ENCODE results near the gene THAP10.
"Not testable (repeated sequence)": the region's sequence is repeated elsewhere in the genome, so short reads cannot be mapped to it uniquely, and the experiment has no call there.

The THAP10 gene

GRCh38 chr15:70859998-70860397 lies 32.2 kb downstream of the THAP10 start:
- Histone ChIP-seq H3K4me3 (ENCODE audit: low read depth, low read length) (no peak overlapping the region), H3K9me3 (ENCODE audit: control insufficient read depth, insufficient read depth, low read depth, low read length) (no peaks in the 10 kb centered on the region), H3K27ac (ENCODE audit: extremely low read depth, low read depth, low read length) (no peak overlapping the region), H3K4me1 (ENCODE audit: control insufficient read depth, insufficient read depth, low read length) (no peaks in the 10 kb centered on the region; the same call in 1 of the 2 replicates), H3K36me3 (ENCODE audit: control insufficient read depth in 2 of 2, insufficient read depth in 1 of 2, low read length in 2 of 2) (no peaks in the 10 kb centered on the region)
- CTCF ChIA-PET = interaction anchor here (0.6 to 2.0 kb wide), 4 partner anchors 10 to 92 kb away, joined by 3 to 11 read pairs (median 6); no protein-coding TSS in a partner anchor
- POLR2A ChIA-PET = no interaction called here
- TF ChIP-seq ZBTB6 (tag by site-specific recombination; IDR thresholded peaks at IDR 0.05) = 0 out of 2 replicates have a peak, but pooled peaks have one; percentile 40
- no peak for TF ChIP-seq ZNF274 (IDR thresholded peaks at IDR 0.05; ENCODE audit: low read length)
- no peak for TF ChIP-seq ZNF274 (tag by site-specific recombination; IDR thresholded peaks at IDR 0.05; ENCODE audit: borderline replicate concordance)

GRCh38 chr15:70859322-70859908 lies 32.8 kb downstream of the THAP10 start:
- ChIA-PET POLR2A (no interaction called here), CTCF (interaction anchor here (0.6 to 2.0 kb wide), 5 partner anchors 9 to 91 kb away, joined by 3 to 11 read pairs (median 6); no protein-coding TSS in a partner anchor)
- H3K4me1 ChIP-seq (ENCODE audit: control insufficient read depth, insufficient read depth, low read length) = peaks cover 3% of the 10 kb centered on the region
- no peak for TF ChIP-seq ZNF266 (tag by site-specific recombination; IDR thresholded peaks at IDR 0.05; ENCODE audit: low read depth)
- TF ChIP-seq SP3 (tag by site-specific recombination; IDR thresholded peaks at IDR 0.05) = no peak
- no peak for TF ChIP-seq GLIS1 (tag by site-specific recombination; IDR thresholded peaks at IDR 0.05)
- no peak for TF ChIP-seq ZNF785 (tag by site-specific recombination; IDR thresholded peaks at IDR 0.05)
- TF ChIP-seq ZNF707 (tag by site-specific recombination; IDR thresholded peaks at IDR 0.05) = no peak
- no peak for TF ChIP-seq WT1 (tag by site-specific recombination; IDR thresholded peaks at IDR 0.05)
- TF ChIP-seq SCRT1 (tag by site-specific recombination; IDR thresholded peaks at IDR 0.05; ENCODE audit: borderline replicate concordance) = no peak
- TF ChIP-seq EGR2 (tag by site-specific recombination; IDR thresholded peaks at IDR 0.05; ENCODE audit: low read depth) = no peak
- TF ChIP-seq ZNF324 (tag by site-specific recombination; IDR thresholded peaks at IDR 0.05) = no peak
- no peaks in the 10 kb centered on the region for H3K9me3 ChIP-seq (ENCODE audit: control insufficient read depth, insufficient read depth, low read depth, low read length)
- H3K27ac ChIP-seq (ENCODE audit: extremely low read depth, low read depth, low read length) = no peak overlapping the region
- no peaks in the 10 kb centered on the region for H3K36me3 ChIP-seq (ENCODE audit: control insufficient read depth in 2 of 2, insufficient read depth in 1 of 2, low read length in 2 of 2)
- H3K4me3 ChIP-seq (ENCODE audit: low read depth, low read length) = no peak overlapping the region

GRCh38 chr15:70858614-70859321 lies 33.5 kb downstream of the THAP10 start:
- H3K4me3 ChIP-seq (ENCODE audit: low read depth, low read length); POLR2A ChIA-PET; H3K27ac ChIP-seq (ENCODE audit: extremely low read depth, low read depth, low read length); H3K9me3 ChIP-seq (ENCODE audit: control insufficient read depth, insufficient read depth, low read depth, low read length); H3K36me3 ChIP-seq (ENCODE audit: control insufficient read depth in 2 of 2, insufficient read depth in 1 of 2, low read length in 2 of 2); H3K4me1 ChIP-seq (ENCODE audit: control insufficient read depth, insufficient read depth, low read length): not testable (repeated sequence)
- CTCF ChIA-PET = interaction anchor here (1.0 kb wide), 1 partner anchor 9 kb away, joined by 6 read pairs; no protein-coding TSS in a partner anchor

- CTCF ChIA-PET = interaction anchor here (0.6 to 2.3 kb wide), 4 partner anchors 12 to 33 kb away, joined by 4 to 11 read pairs (median 8); no protein-coding TSS in a partner anchor
- H3K4me1 ChIP-seq (ENCODE audit: control insufficient read depth, insufficient read depth, low read length) = peaks cover 7% of the 10 kb centered on the region
- no peaks in the 10 kb centered on the region for H3K9me3 ChIP-seq (ENCODE audit: control insufficient read depth, insufficient read depth, low read depth, low read length)
- no peak overlapping the region for H3K27ac ChIP-seq (ENCODE audit: extremely low read depth, low read depth, low read length)
- no peaks in the 10 kb centered on the region for H3K36me3 ChIP-seq (ENCODE audit: control insufficient read depth in 2 of 2, insufficient read depth in 1 of 2, low read length in 2 of 2)
- POLR2A ChIA-PET = interaction anchor here (1.2 kb wide), 1 partner anchor 13 kb away, joined by 6 read pairs; no protein-coding TSS in a partner anchor
- H3K4me3 ChIP-seq (ENCODE audit: low read depth, low read length) = no peak overlapping the region
- TF ChIP-seq SETDB1 (IDR thresholded peaks at IDR 0.05; ENCODE audit: insufficient read length, low read length) (no peak), KLF1 (tag by site-specific recombination; IDR thresholded peaks at IDR 0.05) (no peak), ZBTB6 (tag by site-specific recombination; IDR thresholded peaks at IDR 0.05) (no peak), ZNF292 (tag by site-specific recombination; IDR thresholded peaks at IDR 0.05; ENCODE audit: borderline replicate concordance, low read depth) (no peak), ZNF645 (tag by site-specific recombination; IDR thresholded peaks at IDR 0.05) (no peak), ZBTB21 (tag by site-specific recombination; IDR thresholded peaks at IDR 0.05) (no peak), KLF9 (tag by site-specific recombination; IDR thresholded peaks at IDR 0.05; ENCODE audit: low read depth) (no peak), ZNF501 (tag by site-specific recombination; IDR thresholded peaks at IDR 0.05) (no peak), ZNF624 (tag by site-specific recombination; IDR thresholded peaks at IDR 0.05) (no peak), KLF7 (tag by site-specific recombination; IDR thresholded peaks at IDR 0.05; ENCODE audit: borderline replicate concordance) (no peak), ZNF658 (tag by site-specific recombination; IDR thresholded peaks at IDR 0.05) (no peak)
Observed at GRCh38 chr15:70857562-70858285, 34.5 kb downstream of the THAP10 start.
